K562 (cell line): Measurements from ENCODE around the gene TPRX2. TPM values are rescaled to one million over a fixed set of nuclear protein-coding genes. Genes with fewer than 3 reads are reported as not detected.

Experiments
- ATAC-seq: fragments of 200-7000 bp; cut with Tn5 transposase; 3 replicates; pipeline ENCODE4 v1.9.1; 2020; ENCODE audit warnings: moderate library complexity
- BruUV-seq: library from RNA; stranded (reverse); fragments of 400-500 nt; replicated peaks from 2 replicates; lab custom pipeline; 2021; lab: Mats Ljungman, UMichigan
- CTCF ChIA-PET: fragments of 300-600 bp; formaldehyde crosslinking; extraction: SDS; loops from one replicate; lab custom pipeline; 2021; ENCODE audit warnings: low intra/inter-chr PET ratio; lab: Yijun Ruan, JAX
- POLR2A ChIA-PET: fragments of 300-600, 350-650 bp; sonication (Branson Sonifier 250); formaldehyde crosslinking; extraction: SDS; loops from one replicate; lab custom pipeline; 2021; ENCODE audit warnings: antibody characterized with exemption, inconsistent platforms; lab: Yijun Ruan, JAX
- DNase-seq, 4 experiments: peaks; one replicate each; pipeline versions ENCODE4 v3.0.0 to v3.0.0-alpha.2; 2011 to 2018; ENCODE audit warnings: low spot score in 3 of 4, mixed read lengths in 3 of 4; ENCODE audit errors: extremely low read depth in 1 of 4
- FAIRE-seq: peaks from 2 replicates; lab custom pipeline; 2011; peaks lifted over from hg19 to GRCh38; lab: Jason Lieb, UNC
- H2AFZ ChIP-seq: 2 replicates; pipeline ENCODE4 v1.6.0; 2011; ENCODE audit warnings: low read depth, low read length, control low read depth, inconsistent platforms
- H3K27ac ChIP-seq: fragments of 200-600 bp; 3 replicates; pipeline ENCODE4 v1.8.0; 2011; ENCODE audit warnings: low read depth, mild to moderate bottlenecking, control low read depth, inconsistent platforms, low read length, moderate library complexity, mixed read lengths; ENCODE audit errors: extremely low read depth
- H3K27me3 ChIP-seq, 2 experiments: fragments of 300-600 bp in 1 of 2; 2 replicates in 1 of 2; 3 replicates in 1 of 2; pipeline versions ENCODE4 v1.6.0 to v1.8.0; 2011; ENCODE audit warnings: inconsistent platforms in 2 of 2, low read length in 2 of 2, mild to moderate bottlenecking in 1 of 2, mixed read lengths in 1 of 2, moderate library complexity in 1 of 2; ENCODE audit not compliant: control insufficient read depth in 2 of 2, insufficient read depth in 2 of 2
- H3K36me3 ChIP-seq: fragments of 300-600 bp; 3 replicates; pipeline ENCODE4 v1.8.0; 2011; ENCODE audit warnings: mild to moderate bottlenecking, low read length, inconsistent platforms; ENCODE audit not compliant: control insufficient read depth, insufficient read depth
- H3K4me1 ChIP-seq, 2 experiments: fragments of 200-600 bp in 1 of 2; replicated peaks in 1 of 2; 2 replicates in 1 of 2; 3 replicates in 1 of 2; pipeline versions ENCODE4 v1.5.1 to v1.8.0; 2011; ENCODE audit warnings: inconsistent platforms in 2 of 2, low read length in 2 of 2, mild to moderate bottlenecking in 1 of 2, mixed read lengths in 1 of 2, moderate library complexity in 1 of 2; ENCODE audit not compliant: control insufficient read depth in 2 of 2, insufficient read depth in 2 of 2
- H3K4me2 ChIP-seq: 2 replicates; pipeline ENCODE4 v1.6.1; 2011; ENCODE audit warnings: low read length, control low read depth, inconsistent platforms, mixed read lengths; ENCODE audit not compliant: insufficient read depth
- H3K4me3 ChIP-seq: fragments of 200-600 bp; sonication (generic), shearing (Covaris generic); 2 replicates; pipeline ENCODE4 v1.5.1; 2016; ENCODE audit warnings: control low read depth, inconsistent platforms
- H3K79me2 ChIP-seq: fragments of 200-600 bp; 3 replicates; pipeline ENCODE4 v1.8.0; 2011; ENCODE audit warnings: low read length, inconsistent platforms; ENCODE audit not compliant: control insufficient read depth, insufficient read depth
- H3K9ac ChIP-seq, 2 experiments: 2 replicates each; pipeline versions ENCODE4 v1.6.0 to v1.6.1; 2011; ENCODE audit warnings: low read depth in 2 of 2, low read length in 2 of 2, control low read depth in 1 of 2, inconsistent platforms in 1 of 2, mild to moderate bottlenecking in 1 of 2, mixed read lengths in 1 of 2; ENCODE audit not compliant: insufficient read depth in 1 of 2
- H3K9me1 ChIP-seq: one replicate; pipeline ENCODE4 v1.6.0; 2011; ENCODE audit warnings: inconsistent platforms, mild to moderate bottlenecking, low read length, moderate library complexity; ENCODE audit not compliant: control insufficient read depth, insufficient read depth
- H3K9me3 ChIP-seq: replicated peaks from 2 replicates; pipeline ENCODE4 v1.5.1; 2011; ENCODE audit warnings: low read depth, low read length, inconsistent platforms; ENCODE audit not compliant: control insufficient read depth, insufficient read depth
- H4K20me1 ChIP-seq: replicated peaks from 2 replicates; pipeline ENCODE4 v1.6.1; 2011; ENCODE audit warnings: low read length, inconsistent platforms, mixed read lengths; ENCODE audit not compliant: control insufficient read depth, insufficient read depth
- ARID1B ChIP-seq: fragments of 450-650 bp; IDR thresholded peaks from 2 replicates; pipeline ENCODE4 v1.6.1; 2016; ENCODE audit warnings: antibody characterized with exemption, mild to moderate bottlenecking, inconsistent platforms
- ATF7 ChIP-seq: fragments of 450-650 bp; IDR thresholded peaks from 2 replicates; pipeline ENCODE4 v1.7.1; 2014; ENCODE audit warnings: mild to moderate bottlenecking, moderate library complexity
- CBFA2T3 ChIP-seq: fragments of 450-650 bp; IDR thresholded peaks from 2 replicates; pipeline ENCODE4 v1.6.1; 2017
- CREM ChIP-seq: IDR thresholded peaks from 2 replicates; pipeline ENCODE4 v1.6.1; 2014; ENCODE audit warnings: antibody characterized with exemption, low read depth
- KLF16 ChIP-seq: IDR thresholded peaks from 2 replicates; pipeline ENCODE4 v1.6.1; 2016; ENCODE audit warnings: antibody characterized with exemption
- MCM7 ChIP-seq, 2 experiments: fragments of 450-650 bp; IDR thresholded peaks; 2 replicates each; pipeline ENCODE4 v1.6.1; 2016 to 2018
- MYC ChIP-seq, 2 experiments: fragments of 250-450 bp in 1 of 2; sonication (Bioruptor Pico) in 1 of 2; IDR thresholded peaks; 2 replicates each; pipeline versions ENCODE4 v1.5.1 to v1.6.1; 2012 to 2021; ENCODE audit warnings: low read depth in 2 of 2, borderline replicate concordance in 1 of 2, improper control_type of control experiment in 1 of 2, low read length in 1 of 2, mild to moderate bottlenecking in 1 of 2, moderate library complexity in 1 of 2
- RB1 ChIP-seq: fragments of 450-650 bp; IDR thresholded peaks from 2 replicates; pipeline ENCODE4 v1.6.1; 2017; ENCODE audit warnings: low read depth, mild to moderate bottlenecking
- RCOR1 ChIP-seq, 2 experiments: IDR thresholded peaks; 2 replicates each; pipeline ENCODE4 v1.6.1; 2012; ENCODE audit warnings: low read depth in 2 of 2, low read length in 2 of 2, borderline replicate concordance in 1 of 2, improper control_type of control experiment in 1 of 2
- SMARCB1 ChIP-seq: IDR thresholded peaks from 2 replicates; pipeline ENCODE4 v1.6.1; 2011; ENCODE audit warnings: improper control_type of control experiment, low read depth; ENCODE audit not compliant: insufficient read length
- SOX6 ChIP-seq: fragments of 450-650 bp; IDR thresholded peaks from 2 replicates; pipeline ENCODE4 v1.6.1; 2014; ENCODE audit warnings: mild to moderate bottlenecking
- TAL1 ChIP-seq: fragments of 450-650 bp; IDR thresholded peaks from 2 replicates; pipeline ENCODE4 v1.6.1; 2016; ENCODE audit warnings: mild to moderate bottlenecking
- TCF3 ChIP-seq: sonication (generic); formaldehyde crosslinking; IDR thresholded peaks from 2 replicates; pipeline ENCODE4 v1.4.0; 2020; ENCODE audit warnings: mild to moderate bottlenecking, missing genetic modification reagents
- YY1 ChIP-seq, 3 experiments: IDR thresholded peaks; 2 replicates each; pipeline ENCODE4 v1.6.1; 2011; ENCODE audit warnings: low read length in 2 of 3, mild to moderate bottlenecking in 2 of 3, moderate library complexity in 2 of 3, borderline replicate concordance in 1 of 3, control low read depth in 1 of 3, low read depth in 1 of 3; ENCODE audit not compliant: insufficient read depth in 3 of 3, insufficient replicate concordance in 2 of 3, control insufficient read depth in 1 of 3, insufficient read length in 1 of 3; ENCODE audit errors: extremely low read depth in 1 of 3
- ZMIZ1 ChIP-seq, 2 experiments: fragments of 150-350 bp in 1 of 2; IDR thresholded peaks; 2 replicates each; pipeline ENCODE4 v1.6.1; 2012 to 2016; ENCODE audit warnings: low read depth in 2 of 2, low read length in 2 of 2, mild to moderate bottlenecking in 1 of 2, moderate library complexity in 1 of 2
- WGBS: fragments of 100-300 bp; shearing (Covaris generic); methylation state at CpG from one replicate; pipeline ENCODE4 v1.1.6; 2016; ENCODE audit warnings: low coverage, mixed read lengths; ENCODE audit not compliant: insufficient coverage; ENCODE audit errors: missing lambda C conversion rate; 5-methylcytosine and 5-hydroxymethylcytosine counted together
- in situ Hi-C: fragments of 300-500 bp; cut with MboI; formaldehyde crosslinking; loops from 4 replicates; pipeline ENCODE4 v1.15.0; 2018; ENCODE audit warnings: inconsistent platforms, mixed read lengths
- intact Hi-C: fragments of 100-400 bp; cut with micrococcal nuclease; formaldehyde crosslinking; loops from 2 replicates; pipeline ENCODE4 v1.14.2; 2022
- polyA plus RNA-seq, 8 experiments: library from polyadenylated mRNA; depleted of rRNA in 4 of 8; stranded (reverse) in 5 of 8; unstranded in 3 of 8; fragments of >200 nt; fragmentation: Nextera tagmentation in 2 of 8; fragmentation: Illumina TruSeq in 1 of 8; extraction: Ambion mirVana in 2 of 8; extraction: Trizol in 1 of 8; gene quantifications; 2 replicates each; pipeline versions ENCODE4 v1.2.1 to v1.2.3, GENCODE V29; 2011 to 2014; ENCODE audit warnings: inconsistent platforms in 1 of 8, missing spikeins in 1 of 8
- total RNA-seq, 7 experiments: library from RNA; depleted of rRNA in 6 of 7; stranded (reverse); fragments of >200 nt in 6 of 7; fragmentation: Illumina TruSeq in 2 of 7; extraction: Trizol in 2 of 7; gene quantifications; 2 replicates each; pipeline versions ENCODE4 v1.2.1 to v1.2.3, GENCODE V29; 2011 to 2021; ENCODE audit warnings: low replicate concordance in 1 of 7
- TF ChIP-seq, protein P1 (sequence below), 3 experiments: IDR thresholded peaks in 2 of 3; conservative IDR thresholded peaks in 1 of 3; 2 replicates each; pipeline ENCODE4 v1.5.1; 2011 to 2012; ENCODE audit warnings: low read length in 3 of 3, mild to moderate bottlenecking in 3 of 3, control low read depth in 2 of 3, improper control_type of control experiment in 1 of 3, inconsistent platforms in 1 of 3, low read depth in 1 of 3, mixed read lengths in 1 of 3, moderate library complexity in 1 of 3; ENCODE audit not compliant: insufficient read depth in 2 of 3

TPRX2 gene
- total and polyA plus RNA-seq, 9 of the 15 experiments (the other 6 are each of a cell fraction or from before 2014, with no cell fraction given) = not detected

DNA sequence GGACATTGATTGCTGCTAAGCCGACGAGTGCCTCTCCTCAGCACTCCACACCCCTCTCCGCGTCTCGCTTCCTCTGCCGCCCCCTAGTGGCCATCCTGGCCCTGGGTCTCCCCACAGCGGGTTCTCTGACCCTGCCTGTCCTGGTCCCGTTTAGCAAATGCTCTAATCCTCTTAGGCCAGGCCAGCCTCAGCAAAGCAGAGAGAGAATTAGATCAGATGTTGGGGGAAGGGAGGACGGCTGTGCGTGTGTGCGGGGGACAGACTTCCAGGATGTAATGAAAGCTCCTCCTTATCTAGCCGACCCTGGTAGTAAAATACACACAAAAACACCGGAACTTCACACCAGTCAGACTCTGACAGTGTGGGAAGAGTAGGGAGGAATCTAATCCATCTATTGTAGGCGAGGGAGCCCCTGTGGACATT, 4.5 kb downstream of the TPRX2 start:
- Histone ChIP-seq H3K9me1 (no peaks in the 10 kb centered on the region), H3K4me3 (no peak overlapping the region), H3K27ac (no peak overlapping the region), H3K79me2 (no peaks in the 10 kb centered on the region), H4K20me1 (no peaks in the 10 kb centered on the region), H3K9me3 (no peaks in the 10 kb centered on the region; the same call in 1 of the 2 replicates), H3K36me3 (no peaks in the 10 kb centered on the region), H3K9ac (peak overlapping the region in 1 of 2 experiments; percentile 31; a peak in 1 of 4 replicates), H3K4me1 (peaks cover 0 to 6% of the 10 kb centered on the region in 2 experiments; a peak in 3 of 5 replicates), H3K27me3 (no peaks in the 10 kb centered on the region; a peak in 1 of 5 replicates), H3K4me2 (no peak overlapping the region; the same call in 1 of the 2 replicates), H2AFZ (peak overlapping the region; percentile 66)
- in situ Hi-C loops (no loop called here), intact Hi-C loops (loop anchor here (1.0 kb wide), 1 partner anchor 50 kb away; no protein-coding TSS in a partner anchor)
- FAIRE-seq (peak; percentile 92), ATAC-seq (peak; percentile 100), DNase-seq (peak; percentile 89 to 93 (median 90))
- POLR2A ChIA-PET = no interaction called here
- BruUV-seq = no TSS peak
- CTCF ChIA-PET = interaction anchor here (0.6 to 1.7 kb wide), 5 partner anchors 31 to 414 kb away, joined by 3 to 15 read pairs (median 4); partner anchors contain the start of gene EHD2
- WGBS = 6% methylated on average over 14 of the region's 14 CpGs
- TF ChIP-seq MYC (IDR thresholded peaks at IDR 0.05; ENCODE audit: low read depth, low read length) (0 out of 2 replicates have a peak, but pooled peaks have one; percentile 52), MYC (CRISPR knock-in tag; IDR thresholded peaks at IDR 0.05; ENCODE audit: borderline replicate concordance, low read depth) (no peak), SOX6 (peak; percentile 41; the same call in 1 of the 2 replicates), CBFA2T3 (peak; percentile 42; the same call in 1 of the 2 replicates), ATF7 (peak; percentile 32; the same call in 1 of the 2 replicates), MCM7 (IDR thresholded peaks at IDR 0.05) (no peak), CREM (peak; percentile 30; the same call in 1 of the 2 replicates), RB1 (peak; percentile 58; the same call in 1 of the 2 replicates), TAL1 (peak; percentile 12; the same call in 1 of the 2 replicates), RCOR1 (IDR thresholded peaks at IDR 0.05; ENCODE audit: borderline replicate concordance in 1 of 2, low read depth in 2 of 2, low read length in 2 of 2) (peak in 1 of 2 experiments; percentile 38; a peak in 1 of 4 replicates), YY1 (IDR thresholded peaks at IDR 0.05; ENCODE audit: borderline replicate concordance in 1 of 3, control insufficient read depth in 1 of 3, extremely low read depth in 1 of 3, insufficient read depth in 3 of 3, insufficient read length in 1 of 3, insufficient replicate concordance in 2 of 3, low read depth in 1 of 3, low read length in 2 of 3) (peak in 1 of 3 experiments; percentile 36), SMARCB1 (no peak), TCF3 (CRISPR knock-in tag) (peak; percentile 18; the same call in 1 of the 2 replicates), ARID1B (peak; percentile 10; the same call in 1 of the 2 replicates), ZMIZ1 (IDR thresholded peaks at IDR 0.05; ENCODE audit: low read depth in 2 of 2, low read length in 2 of 2) (0 out of 4 replicates have a peak, but pooled peaks of 1 of the 2 experiments have one; percentile 28), KLF16 (0 out of 2 replicates have a peak, but pooled peaks have one; percentile 39)
- TF ChIP-seq, protein P1, sequence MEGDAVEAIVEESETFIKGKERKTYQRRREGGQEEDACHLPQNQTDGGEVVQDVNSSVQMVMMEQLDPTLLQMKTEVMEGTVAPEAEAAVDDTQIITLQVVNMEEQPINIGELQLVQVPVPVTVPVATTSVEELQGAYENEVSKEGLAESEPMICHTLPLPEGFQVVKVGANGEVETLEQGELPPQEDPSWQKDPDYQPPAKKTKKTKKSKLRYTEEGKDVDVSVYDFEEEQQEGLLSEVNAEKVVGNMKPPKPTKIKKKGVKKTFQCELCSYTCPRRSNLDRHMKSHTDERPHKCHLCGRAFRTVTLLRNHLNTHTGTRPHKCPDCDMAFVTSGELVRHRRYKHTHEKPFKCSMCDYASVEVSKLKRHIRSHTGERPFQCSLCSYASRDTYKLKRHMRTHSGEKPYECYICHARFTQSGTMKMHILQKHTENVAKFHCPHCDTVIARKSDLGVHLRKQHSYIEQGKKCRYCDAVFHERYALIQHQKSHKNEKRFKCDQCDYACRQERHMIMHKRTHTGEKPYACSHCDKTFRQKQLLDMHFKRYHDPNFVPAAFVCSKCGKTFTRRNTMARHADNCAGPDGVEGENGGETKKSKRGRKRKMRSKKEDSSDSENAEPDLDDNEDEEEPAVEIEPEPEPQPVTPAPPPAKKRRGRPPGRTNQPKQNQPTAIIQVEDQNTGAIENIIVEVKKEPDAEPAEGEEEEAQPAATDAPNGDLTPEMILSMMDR (IDR thresholded peaks at IDR 0.05 in 2 of 3, conservative IDR thresholded peaks at IDR 0.05 in 1 of 3; ENCODE audit: insufficient read depth in 2 of 3, low read depth in 1 of 3, low read length in 3 of 3) = peak; percentile 94 to 99 (median 98)
